Liver (tissue), 9 donors: ENCODE data around the gene ORAI3. TPM values are rescaled to one million over a fixed set of nuclear protein-coding genes. Genes with fewer than 3 reads are reported as not detected.

Experiments used
- DNase-seq: peaks from one replicate; pipeline ENCODE4 v3.0.0-alpha.2; 2017; ENCODE audit warnings: low spot score
- H3K27ac ChIP-seq, 2 donors: one replicate each; pipeline ENCODE4 v1.7.0; 2013; ENCODE audit warnings: inconsistent platforms in 2 of 2, low read length in 2 of 2, control low read depth in 1 of 2, low read depth in 1 of 2, mild to moderate bottlenecking in 1 of 2
- H3K27me3 ChIP-seq, 4 donors: one replicate each; pipeline versions ENCODE4 v1.6.1 to v1.7.0; 2013; ENCODE audit warnings: low read length in 3 of 4, inconsistent platforms in 1 of 4, mild to moderate bottlenecking in 1 of 4, moderate library complexity in 1 of 4; ENCODE audit not compliant: control insufficient read depth in 4 of 4, insufficient read depth in 4 of 4
- H3K36me3 ChIP-seq, 4 donors: one replicate each; pipeline versions ENCODE4 v1.6.1 to v1.7.0; 2013; ENCODE audit warnings: low read length in 3 of 4, mild to moderate bottlenecking in 3 of 4, low read depth in 1 of 4, moderate library complexity in 1 of 4; ENCODE audit not compliant: control insufficient read depth in 4 of 4, insufficient read depth in 3 of 4
- H3K4me1 ChIP-seq, 4 donors: one replicate each; pipeline versions ENCODE4 v1.6.1 to v1.7.0; 2013; ENCODE audit warnings: low read length in 3 of 4, mild to moderate bottlenecking in 3 of 4, moderate library complexity in 1 of 4; ENCODE audit not compliant: control insufficient read depth in 4 of 4, insufficient read depth in 4 of 4
- H3K4me3 ChIP-seq, 3 donors: one replicate each; pipeline versions ENCODE4 v1.6.1 to v1.7.0; 2013; ENCODE audit warnings: low read length in 3 of 3, control low read depth in 1 of 3, low read depth in 1 of 3, mild to moderate bottlenecking in 1 of 3
- H3K9ac ChIP-seq, 2 donors: one replicate each; pipeline ENCODE4 v1.7.0; 2013; ENCODE audit warnings: low read length in 2 of 2, mild to moderate bottlenecking in 2 of 2, moderate library complexity in 2 of 2, control low read depth in 1 of 2, low read depth in 1 of 2
- H3K9me3 ChIP-seq, 4 donors: one replicate each; pipeline versions ENCODE4 v1.6.1 to v1.7.0; 2013; ENCODE audit warnings: low read length in 3 of 4; ENCODE audit not compliant: control insufficient read depth in 4 of 4
- ATF3 ChIP-seq: IDR thresholded peaks from 2 replicates; pipeline ENCODE4 v1.6.1; 2016; ENCODE audit warnings: antibody characterized with exemption
- CTCF ChIP-seq: fragments of 150-350 bp; IDR thresholded peaks from 2 replicates; pipeline ENCODE4 v1.5.1; 2017; ENCODE audit warnings: improper control_type of control experiment, low read depth, low read length; ENCODE audit not compliant: missing input control
- EGR1 ChIP-seq, 2 donors: IDR thresholded peaks; 2 replicates each; pipeline ENCODE4 v1.6.1; 2016 to 2018; ENCODE audit warnings: antibody characterized with exemption in 2 of 2, low read depth in 2 of 2
- FOXA1 ChIP-seq: IDR thresholded peaks from 2 replicates; pipeline ENCODE4 v1.6.1; 2016; ENCODE audit warnings: antibody characterized with exemption
- FOXA2 ChIP-seq: IDR thresholded peaks from 2 replicates; pipeline ENCODE4 v1.6.1; 2016; ENCODE audit warnings: antibody characterized with exemption
- GABPA ChIP-seq, 2 donors: IDR thresholded peaks in 1 of 2; conservative IDR thresholded peaks in 1 of 2; 2 replicates each; pipeline ENCODE4 v1.6.1; 2016; ENCODE audit warnings: antibody characterized with exemption in 2 of 2, mild to moderate bottlenecking in 1 of 2, moderate library complexity in 1 of 2
- HNF4A ChIP-seq, 2 donors: conservative IDR thresholded peaks; 2 replicates each; pipeline ENCODE4 v1.6.1; 2016; ENCODE audit warnings: antibody characterized with exemption in 2 of 2, mild to moderate bottlenecking in 2 of 2
- HNF4G ChIP-seq: IDR thresholded peaks from 2 replicates; pipeline ENCODE4 v1.6.1; 2016; ENCODE audit warnings: antibody characterized with exemption
- JUND ChIP-seq, 2 donors: IDR thresholded peaks; 2 replicates each; pipeline ENCODE4 v1.6.1; 2016; ENCODE audit warnings: antibody characterized with exemption in 2 of 2
- MAX ChIP-seq: IDR thresholded peaks from 2 replicates; pipeline ENCODE4 v1.6.1; 2016; ENCODE audit warnings: antibody characterized with exemption
- NR2F2 ChIP-seq: IDR thresholded peaks from 2 replicates; pipeline ENCODE4 v1.6.1; 2016; ENCODE audit warnings: antibody characterized with exemption
- RAD21 ChIP-seq, 2 donors: IDR thresholded peaks; 2 replicates each; pipeline ENCODE4 v1.6.1; 2016; ENCODE audit warnings: antibody characterized with exemption in 2 of 2, mild to moderate bottlenecking in 2 of 2
- REST ChIP-seq: IDR thresholded peaks from 2 replicates; pipeline ENCODE4 v1.6.1; 2016; ENCODE audit warnings: antibody characterized with exemption, mild to moderate bottlenecking
- RXRA ChIP-seq, 2 donors: IDR thresholded peaks; 2 replicates each; pipeline ENCODE4 v1.6.1; 2017 to 2018; ENCODE audit warnings: antibody characterized with exemption in 2 of 2, mild to moderate bottlenecking in 1 of 2
- SP1 ChIP-seq: IDR thresholded peaks from 2 replicates; pipeline ENCODE4 v1.6.1; 2018; ENCODE audit warnings: antibody characterized with exemption, mild to moderate bottlenecking
- TAF1 ChIP-seq: conservative IDR thresholded peaks from 2 replicates; pipeline ENCODE4 v1.6.1; 2016; ENCODE audit warnings: antibody characterized with exemption, mild to moderate bottlenecking
- YY1 ChIP-seq: IDR thresholded peaks from 2 replicates; pipeline ENCODE4 v1.6.1; 2016; ENCODE audit warnings: antibody characterized with exemption, mild to moderate bottlenecking
- ZBTB33 ChIP-seq: IDR thresholded peaks from 2 replicates; pipeline ENCODE4 v1.6.1; 2016; ENCODE audit warnings: antibody characterized with exemption
- WGBS: extraction: QIAGEN DNeasy Blood & Tissue Kit; methylation state at CpG from one replicate; pipeline ENCODE4 v1.1.7; 2013; 5-methylcytosine and 5-hydroxymethylcytosine counted together
- polyA plus RNA-seq, 2 donors: library from polyadenylated mRNA; stranded (reverse) in 1 of 2; unstranded in 1 of 2; fragments of 200-250 nt in 1 of 2; fragments of >200 nt in 1 of 2; fragmentation: Nextera tagmentation in 1 of 2; extraction: Ambion mirVana in 1 of 2; gene quantifications; one replicate each; pipeline versions ENCODE4 v1.2.1 to v1.2.3, GENCODE V29; 2013 to 2015
- total RNA-seq, 2 donors: library from RNA; depleted of rRNA; stranded (reverse); fragments of >200 nt; gene quantifications; one replicate each; pipeline ENCODE4 v1.2.3, GENCODE V29; 2014
- donor health status: healthy.
- donor health status: healthy.
- donor health status: healthy.
- donor health status: healthy.
- donor health status: healthy.

ORAI3 gene
- total and polyA plus RNA-seq, 4 donors, result 26.6 to 39.1 (median 31.4) TPM

- 91% methylated on average over 11 of the region's 11 CpGs for whole genome bisulfite sequencing
- Histone ChIP-seq H3K27ac (no peak overlapping the region), H3K4me3 (no peak overlapping the region), H3K36me3 (peaks cover 4 to 12% (median 5%) of the 10 kb centered on the region in 4 donors), H3K27me3 (no peaks in the 10 kb centered on the region), H3K4me1 (peaks cover 0 to 2% (median 0%) of the 10 kb centered on the region in 4 donors), H3K9me3 (no peaks in the 10 kb centered on the region), H3K9ac (no peak overlapping the region)
- TF ChIP-seq HNF4G (no peak), EGR1 (IDR thresholded peaks at IDR 0.05; ENCODE audit: low read depth in 2 of 2) (no peak), GABPA (IDR thresholded peaks at IDR 0.05 in 1 of 2, conservative IDR thresholded peaks at IDR 0.05 in 1 of 2) (no peak), RXRA (IDR thresholded peaks at IDR 0.05) (no peak), ATF3 (no peak), CTCF (no peak), FOXA1 (no peak), RAD21 (IDR thresholded peaks at IDR 0.05) (no peak), TAF1 (no peak), REST (no peak), YY1 (no peak), SP1 (no peak), NR2F2 (no peak), FOXA2 (no peak), ZBTB33 (no peak), MAX (no peak), JUND (IDR thresholded peaks at IDR 0.05) (no peak), HNF4A (conservative IDR thresholded peaks at IDR 0.05) (no peak)
- DNase-seq, result no peak
Measured at GRCh38 chr16:30928390-30928789, 20.5 kb upstream of the ORAI3 start.
